Neural crest cell (in vitro differentiated cells): ENCODE measurements around the gene CYP2F1. TPM values are rescaled to one million over a fixed set of nuclear protein-coding genes. Genes with fewer than 3 reads are reported as not detected.
"Not testable (repeated sequence)": the region's sequence is repeated elsewhere in the genome, so short reads cannot be mapped to it uniquely, and the experiment has no call there.

ENCODE experiments used
- DNase-seq: peaks from one replicate; pipeline ENCODE4 v3.0.0; 2021; ENCODE audit warnings: low read depth, mixed read lengths, low spot score
- H3K27ac Mint-ChIP-seq: one replicate; pipeline ENCODE4 v1.8.0; 2021; ENCODE audit warnings: mild to moderate bottlenecking, mixed read lengths; ENCODE audit not compliant: unreplicated experiment
- H3K27me3 Mint-ChIP-seq: 2 replicates; pipeline ENCODE4 v1.8.0; 2021; ENCODE audit warnings: low read depth, mild to moderate bottlenecking, mixed read lengths
- H3K36me3 Mint-ChIP-seq: 2 replicates; pipeline ENCODE4 v1.8.0; 2021; ENCODE audit warnings: low read depth, mild to moderate bottlenecking, mixed read lengths
- H3K4me1 Mint-ChIP-seq: 2 replicates; pipeline ENCODE4 v1.8.0; 2021; ENCODE audit warnings: mixed read lengths
- H3K4me3 Mint-ChIP-seq: one replicate; pipeline ENCODE4 v1.8.0; 2021; ENCODE audit warnings: mild to moderate bottlenecking, mixed read lengths
- H3K9me3 Mint-ChIP-seq: 2 replicates; pipeline ENCODE4 v1.8.0; 2021; ENCODE audit warnings: mixed read lengths
- CTCF ChIP-seq: fragments of 200-600 bp; sonication (generic); conservative IDR thresholded peaks from 2 replicates; pipeline ENCODE4 v1.5.0; 2021; ENCODE audit warnings: antibody characterized with exemption, mild to moderate bottlenecking
- total RNA-seq: library from RNA; stranded (reverse); gene quantifications from 2 replicates; pipeline ENCODE4 v1.2.1, GENCODE V29; 2021

Gene CYP2F1
- total RNA-seq, 1 donor from 2014 or later = not detected

GRCh38 chr19:41106177-41106576, 8.1 kb upstream of the CYP2F1 start:
- no peak for DNase-seq
- no peak overlapping the region for H3K27ac Mint-ChIP-seq

GRCh38 chr19:41111296-41111695, 2.9 kb upstream of the CYP2F1 start:
- Mint-ChIP-seq H3K4me1 (no peaks in the 10 kb centered on the region), H3K36me3 (peaks cover 3% of the 10 kb centered on the region), H3K27ac (no peak overlapping the region), H3K9me3 (peaks cover 12% of the 10 kb centered on the region), H3K4me3 (no peak overlapping the region), H3K27me3 (peaks cover 24% of the 10 kb centered on the region)
- no peak for DNase-seq
- TF ChIP-seq CTCF = no peak

More at GRCh38 chr19:41106177-41106576, 8.1 kb upstream of the CYP2F1 start:
- Mint-ChIP-seq H3K36me3 (peaks cover 5% of the 10 kb centered on the region), H3K4me1 (no peaks in the 10 kb centered on the region), H3K9me3 (peaks cover 10% of the 10 kb centered on the region), H3K27me3 (peaks cover 20% of the 10 kb centered on the region), H3K4me3 (no peak overlapping the region)
- no peak for TF ChIP-seq CTCF

- peaks cover 21% of the 10 kb centered on the region for H3K27me3 Mint-ChIP-seq
- no peak for DNase-seq
- peaks cover 3% of the 10 kb centered on the region for H3K36me3 Mint-ChIP-seq
- no peaks in the 10 kb centered on the region for H3K4me1 Mint-ChIP-seq
- H3K27ac Mint-ChIP-seq = no peak overlapping the region
- H3K9me3 Mint-ChIP-seq = peaks cover 15% of the 10 kb centered on the region
- no peak for TF ChIP-seq CTCF
- H3K4me3 Mint-ChIP-seq = no peak overlapping the region
Measured at GRCh38 chr19:41111750-41112295, 2.4 kb upstream of the CYP2F1 start.

- Mint-ChIP-seq H3K4me3 (no peak overlapping the region), H3K27me3 (peaks cover 25% of the 10 kb centered on the region), H3K9me3 (peaks cover 19% of the 10 kb centered on the region), H3K36me3 (peaks cover 3% of the 10 kb centered on the region), H3K27ac (no peak overlapping the region), H3K4me1 (no peaks in the 10 kb centered on the region)
- no peak for TF ChIP-seq CTCF
- no peak for DNase-seq
Measured at GRCh38 chr19:41112728-41113290, 1.4 kb upstream of the CYP2F1 start.

GRCh38 chr19:41116261-41116660, 2.0 kb downstream of the CYP2F1 start:
- Mint-ChIP-seq H3K9me3 (peaks cover 19% of the 10 kb centered on the region), H3K27me3 (peaks cover 27% of the 10 kb centered on the region), H3K4me3 (no peak overlapping the region), H3K4me1 (no peaks in the 10 kb centered on the region), H3K36me3 (peaks cover 3% of the 10 kb centered on the region), H3K27ac (no peak overlapping the region)
- TF ChIP-seq CTCF = no peak
- DNase-seq = no peak

GRCh38 chr19:41120929-41121911, 7.0 kb downstream of the CYP2F1 start:
- not testable (repeated sequence) for H3K27ac Mint-ChIP-seq, H3K36me3 Mint-ChIP-seq, H3K4me3 Mint-ChIP-seq, H3K4me1 Mint-ChIP-seq, DNase-seq, H3K9me3 Mint-ChIP-seq
- peaks cover 14% of the 10 kb centered on the region for H3K27me3 Mint-ChIP-seq

GRCh38 chr19:41122846-41123245, 8.6 kb downstream of the CYP2F1 start:
- H3K4me3 Mint-ChIP-seq, H3K4me1 Mint-ChIP-seq, H3K27ac Mint-ChIP-seq, H3K9me3 Mint-ChIP-seq, H3K36me3 Mint-ChIP-seq, DNase-seq: not testable (repeated sequence)
- peaks cover 10% of the 10 kb centered on the region for H3K27me3 Mint-ChIP-seq
